Measurements from ENCODE around the gene TRAPPC8.
"Not testable (repeated sequence)": the region's sequence is repeated elsewhere in the genome, so short reads cannot be mapped to it uniquely, and the experiment has no call there.

Gene TRAPPC8

GRCh38 chr18:31970617-31971016 lies 27.7 kb upstream of the TRAPPC8 start:
- H3K36me3 ChIP-seq (ENCODE audit: insufficient read depth, low read depth, low read length) = no peaks in the 10 kb centered on the region
- no peaks in the 10 kb centered on the region for H3K4me1 ChIP-seq (ENCODE audit: insufficient read depth, low read length)
- no peaks in the 10 kb centered on the region for H3K27me3 ChIP-seq (ENCODE audit: insufficient read depth, low read length)
- no peak overlapping the region for H3K9ac ChIP-seq (ENCODE audit: low read depth, low read length)
- H3K27ac ChIP-seq (ENCODE audit: low read length) = no peak overlapping the region
- H3K4me3 ChIP-seq (ENCODE audit: low read length) = no peak overlapping the region
- peaks cover 24% of the 10 kb centered on the region for H3K9me3 ChIP-seq (ENCODE audit: insufficient read depth, low read depth, low read length)

GRCh38 chr18:31965316-31965970 lies 22.5 kb upstream of the TRAPPC8 start:
- Histone ChIP-seq H3K36me3 (ENCODE audit: insufficient read depth, low read depth, low read length) (no peaks in the 10 kb centered on the region), H3K4me1 (ENCODE audit: insufficient read depth, low read length) (no peaks in the 10 kb centered on the region), H3K9ac (ENCODE audit: low read depth, low read length) (no peak overlapping the region), H3K9me3 (ENCODE audit: insufficient read depth, low read depth, low read length) (no peaks in the 10 kb centered on the region; the same call in 1 of the 2 replicates), H3K27ac (ENCODE audit: low read length) (no peak overlapping the region), H3K27me3 (ENCODE audit: insufficient read depth, low read length) (no peaks in the 10 kb centered on the region), H3K4me3 (ENCODE audit: low read length) (no peak overlapping the region)

GRCh38 chr18:31957728-31958127 lies 14.8 kb upstream of the TRAPPC8 start:
- Histone ChIP-seq H3K9ac (ENCODE audit: low read depth, low read length) (no peak overlapping the region), H3K27me3 (ENCODE audit: insufficient read depth, low read length) (no peaks in the 10 kb centered on the region), H3K9me3 (ENCODE audit: insufficient read depth, low read depth, low read length) (no peaks in the 10 kb centered on the region; the same call in none of the 2 replicates), H3K4me3 (ENCODE audit: low read length) (no peak overlapping the region), H3K4me1 (ENCODE audit: insufficient read depth, low read length) (no peaks in the 10 kb centered on the region; the same call in 1 of the 2 replicates), H3K27ac (ENCODE audit: low read length) (no peak overlapping the region), H3K36me3 (ENCODE audit: insufficient read depth, low read depth, low read length) (no peaks in the 10 kb centered on the region)

DNA sequence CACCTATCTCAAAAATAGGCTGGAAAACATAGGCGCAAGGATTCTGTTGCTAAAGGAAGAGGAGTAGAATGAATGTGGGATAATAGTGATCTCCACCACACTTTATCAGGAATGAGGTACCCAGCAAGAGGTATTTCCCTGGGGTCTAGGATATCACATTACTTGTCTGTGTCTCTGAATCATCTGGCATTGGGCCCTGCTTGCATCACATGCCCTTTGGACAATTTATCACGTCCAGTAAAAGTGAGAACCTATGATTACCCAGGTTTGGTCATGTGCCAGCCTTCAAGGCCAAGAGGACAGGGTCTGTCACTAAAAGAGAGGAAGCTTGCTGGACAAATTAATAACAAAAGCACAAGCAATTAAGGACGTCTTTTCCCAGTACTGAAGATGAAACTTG lies 11.4 kb upstream of the TRAPPC8 start:
- Histone ChIP-seq H3K36me3 (ENCODE audit: insufficient read depth, low read depth, low read length) (no peaks in the 10 kb centered on the region), H3K9me3 (ENCODE audit: insufficient read depth, low read depth, low read length) (no peaks in the 10 kb centered on the region; the same call in 1 of the 2 replicates), H3K27ac (ENCODE audit: low read length) (no peak overlapping the region), H3K4me3 (ENCODE audit: low read length) (no peak overlapping the region), H3K4me1 (ENCODE audit: insufficient read depth, low read length) (peaks cover 9% of the 10 kb centered on the region; the same call in 1 of the 2 replicates), H3K27me3 (ENCODE audit: insufficient read depth, low read length) (no peaks in the 10 kb centered on the region), H3K9ac (ENCODE audit: low read depth, low read length) (no peak overlapping the region)

GRCh38 chr18:31953699-31954098 lies 10.8 kb upstream of the TRAPPC8 start:
- not testable (repeated sequence) for H3K4me1 ChIP-seq (ENCODE audit: insufficient read depth, low read length); H3K9ac ChIP-seq (ENCODE audit: low read depth, low read length); H3K27me3 ChIP-seq (ENCODE audit: insufficient read depth, low read length); H3K4me3 ChIP-seq (ENCODE audit: low read length); H3K36me3 ChIP-seq (ENCODE audit: insufficient read depth, low read depth, low read length); H3K9me3 ChIP-seq (ENCODE audit: insufficient read depth, low read depth, low read length); H3K27ac ChIP-seq (ENCODE audit: low read length)

DNA sequence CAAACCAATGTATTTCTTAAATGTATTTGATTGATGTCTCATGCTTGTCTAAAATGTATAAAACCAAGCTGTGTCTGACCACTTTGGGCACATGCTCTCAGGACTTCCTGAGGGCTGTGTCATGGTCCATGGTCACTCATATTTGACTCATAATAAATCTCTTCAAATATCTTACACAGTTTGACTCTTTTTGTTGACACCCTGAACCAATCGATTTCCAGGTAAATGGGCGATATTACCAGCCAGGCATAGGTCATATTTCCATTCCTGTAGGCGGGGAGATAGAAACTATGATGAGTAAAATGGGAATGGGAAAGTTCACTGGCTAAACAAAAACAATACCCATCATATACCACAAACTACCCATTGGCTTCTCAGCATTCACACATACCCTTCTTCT lies 9.3 kb upstream of the TRAPPC8 start:
- H3K9me3 ChIP-seq (ENCODE audit: insufficient read depth, low read depth, low read length) = no peaks in the 10 kb centered on the region
- H3K4me3 ChIP-seq (ENCODE audit: low read length) = no peak overlapping the region

DNA sequence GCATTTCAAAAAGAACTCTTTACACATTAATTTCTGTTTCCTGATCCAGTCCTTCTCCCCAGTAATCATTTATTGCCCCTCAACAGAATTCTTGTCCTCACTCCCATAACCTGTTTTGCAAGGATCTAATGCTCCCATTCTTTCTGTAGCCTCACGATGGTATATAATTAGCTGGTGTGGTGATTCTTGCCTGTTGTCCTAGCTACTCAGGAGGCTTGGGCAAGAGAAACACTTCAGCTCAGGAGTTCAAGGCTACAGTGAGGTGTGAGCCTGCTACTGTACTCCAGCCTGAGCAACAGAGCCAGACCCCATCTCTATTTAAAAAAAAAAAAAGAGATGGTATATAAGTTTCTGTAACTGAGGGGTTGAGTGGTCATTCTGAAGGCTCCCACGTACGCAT lies 7.7 kb upstream of the TRAPPC8 start:
- Histone ChIP-seq H3K36me3 (ENCODE audit: insufficient read depth, low read depth, low read length) (no peaks in the 10 kb centered on the region), H3K4me3 (ENCODE audit: low read length) (no peak overlapping the region), H3K9me3 (ENCODE audit: insufficient read depth, low read depth, low read length) (no peaks in the 10 kb centered on the region), H3K27ac (ENCODE audit: low read length) (peak overlapping the region; percentile 6), H3K9ac (ENCODE audit: low read depth, low read length) (no peak overlapping the region; the same call in 1 of the 2 replicates), H3K27me3 (ENCODE audit: insufficient read depth, low read length) (no peaks in the 10 kb centered on the region), H3K4me1 (ENCODE audit: insufficient read depth, low read length) (peaks cover 12% of the 10 kb centered on the region; the same call in 1 of the 2 replicates)

More for the DNA sequence above, 9.3 kb upstream of the TRAPPC8 start:
- Histone ChIP-seq H3K36me3 (ENCODE audit: insufficient read depth, low read depth, low read length) (no peaks in the 10 kb centered on the region), H3K4me1 (ENCODE audit: insufficient read depth, low read length) (peaks cover 9% of the 10 kb centered on the region; the same call in 1 of the 2 replicates), H3K27me3 (ENCODE audit: insufficient read depth, low read length) (no peaks in the 10 kb centered on the region), H3K27ac (ENCODE audit: low read length) (no peak overlapping the region), H3K9ac (ENCODE audit: low read depth, low read length) (no peak overlapping the region)

DNA sequence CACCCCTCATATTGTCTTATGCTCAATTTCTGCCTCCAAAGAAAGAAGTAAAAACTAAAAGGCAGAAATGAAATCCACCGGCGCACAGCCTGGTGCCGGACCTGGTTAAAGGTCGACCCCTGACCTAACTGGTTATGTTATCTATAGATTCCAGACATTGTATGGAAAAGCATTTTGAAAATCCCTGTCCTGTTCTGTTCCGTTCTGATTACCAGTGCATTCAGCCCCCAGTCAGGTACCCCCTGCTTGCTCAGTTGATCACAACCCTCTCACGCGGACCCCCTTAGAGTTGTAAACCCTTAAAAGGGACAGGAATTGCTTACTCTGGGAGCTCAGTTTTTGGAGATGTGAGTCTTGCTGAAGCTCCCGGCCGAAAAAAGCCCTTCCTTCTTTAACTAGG lies 5.4 kb upstream of the TRAPPC8 start:
- H3K27me3 ChIP-seq (ENCODE audit: insufficient read depth, low read length); H3K27ac ChIP-seq (ENCODE audit: low read length); H3K4me3 ChIP-seq (ENCODE audit: low read length); H3K36me3 ChIP-seq (ENCODE audit: insufficient read depth, low read depth, low read length); H3K9me3 ChIP-seq (ENCODE audit: insufficient read depth, low read depth, low read length); H3K9ac ChIP-seq (ENCODE audit: low read depth, low read length): not testable (repeated sequence)
- peaks cover 20% of the 10 kb centered on the region for H3K4me1 ChIP-seq (ENCODE audit: insufficient read depth, low read length)

- Histone ChIP-seq H3K4me1 (ENCODE audit: insufficient read depth, low read length) (peaks cover 23% of the 10 kb centered on the region), H3K9ac (ENCODE audit: low read depth, low read length) (peak overlapping the region; percentile 25; the same call in 1 of the 2 replicates), H3K27me3 (ENCODE audit: insufficient read depth, low read length) (no peaks in the 10 kb centered on the region), H3K36me3 (ENCODE audit: insufficient read depth, low read depth, low read length) (no peaks in the 10 kb centered on the region), H3K9me3 (ENCODE audit: insufficient read depth, low read depth, low read length) (no peaks in the 10 kb centered on the region), H3K27ac (ENCODE audit: low read length) (peak overlapping the region; percentile 46), H3K4me3 (ENCODE audit: low read length) (0 out of 2 replicates have a peak overlapping the region, but pooled peaks have one; percentile 23)
Measured at GRCh38 chr18:31946305-31947046, 3.5 kb upstream of the TRAPPC8 start.

GRCh38 chr18:31943878-31944816 lies 1.2 kb upstream of the TRAPPC8 start:
- Histone ChIP-seq H3K27me3 (ENCODE audit: insufficient read depth, low read length) (no peaks in the 10 kb centered on the region), H3K4me1 (ENCODE audit: insufficient read depth, low read length) (peaks cover 16% of the 10 kb centered on the region), H3K4me3 (ENCODE audit: low read length) (peak overlapping the region; percentile 90), H3K27ac (ENCODE audit: low read length) (no peak overlapping the region), H3K36me3 (ENCODE audit: insufficient read depth, low read depth, low read length) (no peaks in the 10 kb centered on the region), H3K9ac (ENCODE audit: low read depth, low read length) (peak overlapping the region; percentile 85; the same call in 1 of the 2 replicates), H3K9me3 (ENCODE audit: insufficient read depth, low read depth, low read length) (no peaks in the 10 kb centered on the region)

DNA sequence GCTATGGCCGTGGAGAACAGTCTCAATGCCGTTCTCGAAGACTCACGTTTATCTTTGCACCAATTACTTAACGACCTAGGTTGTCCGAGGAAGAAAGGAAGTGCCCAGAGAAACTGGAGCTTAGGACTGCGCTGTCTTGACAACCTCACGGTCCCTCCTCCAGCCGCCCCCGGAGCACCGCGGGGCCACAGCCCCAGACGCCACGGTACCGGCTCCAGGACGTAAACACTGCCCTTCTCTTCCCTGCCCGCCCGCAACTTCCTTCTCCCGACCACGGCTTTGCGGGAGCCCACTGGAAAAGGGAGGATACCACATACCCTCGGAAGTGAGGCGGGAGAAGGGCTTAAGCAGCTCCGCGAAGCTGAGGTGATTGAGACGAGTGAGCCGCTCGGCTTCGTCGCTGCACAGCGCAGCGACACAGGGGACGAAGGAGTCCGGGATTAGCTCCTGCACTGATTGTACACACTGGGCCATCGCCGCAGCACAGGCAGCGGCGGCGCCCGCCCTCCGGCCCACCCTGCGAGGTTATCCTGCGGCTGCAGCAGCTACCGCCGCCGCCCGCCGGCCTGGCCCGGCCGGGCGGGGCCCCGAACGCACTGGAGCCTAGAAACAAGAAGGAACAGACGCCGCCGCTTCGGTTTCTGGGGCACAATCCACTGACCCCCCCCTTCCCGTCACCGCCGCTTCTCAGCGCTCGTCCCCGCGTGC lies 483 bp downstream of the TRAPPC8 start:
- Histone ChIP-seq H3K36me3 (ENCODE audit: insufficient read depth, low read depth, low read length) (no peaks in the 10 kb centered on the region), H3K4me1 (ENCODE audit: insufficient read depth, low read length) (peaks cover 16% of the 10 kb centered on the region), H3K27ac (ENCODE audit: low read length) (peak overlapping the region; percentile 48), H3K27me3 (ENCODE audit: insufficient read depth, low read length) (no peaks in the 10 kb centered on the region), H3K9me3 (ENCODE audit: insufficient read depth, low read depth, low read length) (no peaks in the 10 kb centered on the region), H3K9ac (ENCODE audit: low read depth, low read length) (peak overlapping the region; percentile 97), H3K4me3 (ENCODE audit: low read length) (peak overlapping the region; percentile 99)

Measured in iPS-20b (cell line).